IgD-negative memory B cell (primary cell): ENCODE results near the gene MYO1B. TPM values are rescaled to one million over a fixed set of nuclear protein-coding genes. Genes with fewer than 3 reads are reported as not detected.

Experiments used
- H3K27ac Mint-ChIP-seq, 3 donors: one replicate each; pipeline ENCODE4 v1.8.0; 2020 to 2022; ENCODE audit warnings: mild to moderate bottlenecking in 3 of 3, mixed read lengths in 3 of 3, moderate library complexity in 1 of 3
- H3K27me3 Mint-ChIP-seq: one replicate; pipeline ENCODE4 v1.8.0; 2021; ENCODE audit warnings: mixed read lengths
- H3K36me3 Mint-ChIP-seq: one replicate; pipeline ENCODE4 v1.8.0; 2020; ENCODE audit warnings: mild to moderate bottlenecking, mixed read lengths
- H3K4me1 Mint-ChIP-seq, 3 donors: one replicate each; pipeline ENCODE4 v1.8.0; 2020 to 2022; ENCODE audit warnings: mixed read lengths in 3 of 3, mild to moderate bottlenecking in 1 of 3
- H3K4me3 Mint-ChIP-seq, 4 donors: one replicate each; pipeline ENCODE4 v1.8.0; 2020 to 2022; ENCODE audit warnings: mild to moderate bottlenecking in 4 of 4, mixed read lengths in 4 of 4, moderate library complexity in 3 of 4
- H3K9me3 Mint-ChIP-seq, 3 donors: one replicate each; pipeline ENCODE4 v1.8.0; 2020 to 2021; ENCODE audit warnings: mixed read lengths in 3 of 3, mild to moderate bottlenecking in 1 of 3
- polyA plus RNA-seq: library from polyadenylated mRNA; unstranded; fragments of 300-500 nt; fragmentation: Illumina TruSeq; gene quantifications from one replicate; pipeline ENCODE4 v1.2.3, GENCODE V29; 2021

The MYO1B gene
- polyA plus RNA-seq, 1 donor from 2014 or later = 2.0 TPM

- peaks cover 2% of the 10 kb centered on the region for H3K36me3 Mint-ChIP-seq
- no peaks in the 10 kb centered on the region for H3K4me1 Mint-ChIP-seq
- no peak overlapping the region for H3K27ac Mint-ChIP-seq
- no peaks in the 10 kb centered on the region for H3K9me3 Mint-ChIP-seq
- no peak overlapping the region for H3K4me3 Mint-ChIP-seq
- peaks cover 2% of the 10 kb centered on the region for H3K27me3 Mint-ChIP-seq
Observed at GRCh38 chr2:191357678-191358077, 112.5 kb downstream of the MYO1B start.

- peaks cover 2% of the 10 kb centered on the region for H3K36me3 Mint-ChIP-seq
- H3K9me3 Mint-ChIP-seq = no peaks in the 10 kb centered on the region
- H3K27me3 Mint-ChIP-seq = peaks cover 2% of the 10 kb centered on the region
- H3K4me1 Mint-ChIP-seq = no peaks in the 10 kb centered on the region
- no peak overlapping the region for H3K4me3 Mint-ChIP-seq
- no peak overlapping the region for H3K27ac Mint-ChIP-seq
Observed at GRCh38 chr2:191358325-191359025, 113.3 kb downstream of the MYO1B start.

GRCh38 chr2:191359133-191359532, 113.9 kb downstream of the MYO1B start:
- H3K4me1 Mint-ChIP-seq = no peaks in the 10 kb centered on the region
- peaks cover 2% of the 10 kb centered on the region for H3K27me3 Mint-ChIP-seq
- H3K36me3 Mint-ChIP-seq = peaks cover 2% of the 10 kb centered on the region
- no peak overlapping the region for H3K4me3 Mint-ChIP-seq
- no peaks in the 10 kb centered on the region for H3K9me3 Mint-ChIP-seq
- no peak overlapping the region for H3K27ac Mint-ChIP-seq

- H3K9me3 Mint-ChIP-seq = no peaks in the 10 kb centered on the region
- no peak overlapping the region for H3K4me3 Mint-ChIP-seq
- H3K27ac Mint-ChIP-seq = no peak overlapping the region
- H3K27me3 Mint-ChIP-seq = peaks cover 2% of the 10 kb centered on the region
- H3K4me1 Mint-ChIP-seq = no peaks in the 10 kb centered on the region
- H3K36me3 Mint-ChIP-seq = peaks cover 2% of the 10 kb centered on the region
Observed at GRCh38 chr2:191360918-191361317, 115.7 kb downstream of the MYO1B start.

GRCh38 chr2:191362841-191363240, 117.6 kb downstream of the MYO1B start:
- Mint-ChIP-seq H3K9me3 (no peaks in the 10 kb centered on the region), H3K36me3 (no peaks in the 10 kb centered on the region), H3K27ac (no peak overlapping the region), H3K27me3 (peaks cover 2% of the 10 kb centered on the region), H3K4me1 (no peaks in the 10 kb centered on the region), H3K4me3 (no peak overlapping the region)

GRCh38 chr2:191363267-191363666, 118.1 kb downstream of the MYO1B start:
- Mint-ChIP-seq H3K4me3 (no peak overlapping the region), H3K4me1 (no peaks in the 10 kb centered on the region), H3K36me3 (no peaks in the 10 kb centered on the region), H3K27ac (no peak overlapping the region), H3K27me3 (peaks cover 2% of the 10 kb centered on the region), H3K9me3 (no peaks in the 10 kb centered on the region)

GRCh38 chr2:191365089-191365488, 119.9 kb downstream of the MYO1B start:
- H3K27me3 Mint-ChIP-seq = no peaks in the 10 kb centered on the region

GRCh38 chr2:191366199-191366598, 121.0 kb downstream of the MYO1B start:
- Mint-ChIP-seq H3K4me1 (no peaks in the 10 kb centered on the region), H3K9me3 (no peaks in the 10 kb centered on the region), H3K4me3 (no peak overlapping the region), H3K27ac (no peak overlapping the region), H3K27me3 (no peaks in the 10 kb centered on the region), H3K36me3 (no peaks in the 10 kb centered on the region)

More at GRCh38 chr2:191365089-191365488, 119.9 kb downstream of the MYO1B start:
- Mint-ChIP-seq H3K36me3 (no peaks in the 10 kb centered on the region), H3K4me3 (no peak overlapping the region), H3K9me3 (no peaks in the 10 kb centered on the region), H3K4me1 (no peaks in the 10 kb centered on the region), H3K27ac (no peak overlapping the region)

- Mint-ChIP-seq H3K4me3 (no peak overlapping the region), H3K27me3 (no peaks in the 10 kb centered on the region), H3K4me1 (no peaks in the 10 kb centered on the region), H3K27ac (no peak overlapping the region), H3K9me3 (no peaks in the 10 kb centered on the region), H3K36me3 (no peaks in the 10 kb centered on the region)
Observed at GRCh38 chr2:191369034-191369433, 123.8 kb downstream of the MYO1B start.

GRCh38 chr2:191374366-191374765, 129.2 kb downstream of the MYO1B start:
- Mint-ChIP-seq H3K9me3 (no peaks in the 10 kb centered on the region), H3K27ac (no peak overlapping the region), H3K36me3 (no peaks in the 10 kb centered on the region), H3K4me1 (peaks cover 0 to 2% (median 0%) of the 10 kb centered on the region in 3 donors), H3K4me3 (no peak overlapping the region), H3K27me3 (no peaks in the 10 kb centered on the region)

- H3K36me3 Mint-ChIP-seq = no peaks in the 10 kb centered on the region
- H3K9me3 Mint-ChIP-seq = no peaks in the 10 kb centered on the region
Observed at GRCh38 chr2:191374939-191375338, 129.7 kb downstream of the MYO1B start.

GRCh38 chr2:191376981-191377629, 131.9 kb downstream of the MYO1B start:
- Mint-ChIP-seq H3K27ac (no peak overlapping the region), H3K4me1 (peaks cover 0 to 2% (median 0%) of the 10 kb centered on the region in 3 donors), H3K4me3 (no peak overlapping the region), H3K9me3 (no peaks in the 10 kb centered on the region), H3K36me3 (no peaks in the 10 kb centered on the region), H3K27me3 (no peaks in the 10 kb centered on the region)

More at GRCh38 chr2:191374939-191375338, 129.7 kb downstream of the MYO1B start:
- H3K4me1 Mint-ChIP-seq = peaks cover 0 to 2% (median 0%) of the 10 kb centered on the region in 3 donors
- no peak overlapping the region for H3K4me3 Mint-ChIP-seq
- no peaks in the 10 kb centered on the region for H3K27me3 Mint-ChIP-seq
- H3K27ac Mint-ChIP-seq = no peak overlapping the region

- Mint-ChIP-seq H3K27me3 (no peaks in the 10 kb centered on the region), H3K9me3 (no peaks in the 10 kb centered on the region), H3K27ac (no peak overlapping the region), H3K4me3 (no peak overlapping the region), H3K4me1 (peaks cover 0 to 2% (median 0%) of the 10 kb centered on the region in 3 donors), H3K36me3 (no peaks in the 10 kb centered on the region)
Observed at GRCh38 chr2:191379375-191379774, 134.2 kb downstream of the MYO1B start.

GRCh38 chr2:191382801-191383200, 137.6 kb downstream of the MYO1B start:
- Mint-ChIP-seq H3K27me3 (no peaks in the 10 kb centered on the region), H3K36me3 (no peaks in the 10 kb centered on the region), H3K4me1 (peaks cover 0 to under 1% (median 0%) of the 10 kb centered on the region in 3 donors), H3K9me3 (no peaks in the 10 kb centered on the region), H3K27ac (no peak overlapping the region), H3K4me3 (no peak overlapping the region)

GRCh38 chr2:191383486-191383885, 138.3 kb downstream of the MYO1B start:
- Mint-ChIP-seq H3K4me3 (no peak overlapping the region), H3K4me1 (no peaks in the 10 kb centered on the region), H3K9me3 (no peaks in the 10 kb centered on the region), H3K27ac (no peak overlapping the region), H3K36me3 (no peaks in the 10 kb centered on the region), H3K27me3 (no peaks in the 10 kb centered on the region)

- Mint-ChIP-seq H3K9me3 (no peaks in the 10 kb centered on the region), H3K27ac (no peak overlapping the region), H3K36me3 (no peaks in the 10 kb centered on the region), H3K4me1 (no peaks in the 10 kb centered on the region), H3K27me3 (no peaks in the 10 kb centered on the region), H3K4me3 (no peak overlapping the region)
Observed at GRCh38 chr2:191384829-191385228, 139.6 kb downstream of the MYO1B start.
